Epidermal melanocyte (primary cell): ENCODE measurements around the gene PCDHGC4.

Experiments
- DNase-seq: peaks from one replicate; pipeline ENCODE4 v3.0.0; 2011; ENCODE audit warnings: low spot score; ENCODE audit not compliant: insufficient read length

PCDHGC4 gene

DNA sequence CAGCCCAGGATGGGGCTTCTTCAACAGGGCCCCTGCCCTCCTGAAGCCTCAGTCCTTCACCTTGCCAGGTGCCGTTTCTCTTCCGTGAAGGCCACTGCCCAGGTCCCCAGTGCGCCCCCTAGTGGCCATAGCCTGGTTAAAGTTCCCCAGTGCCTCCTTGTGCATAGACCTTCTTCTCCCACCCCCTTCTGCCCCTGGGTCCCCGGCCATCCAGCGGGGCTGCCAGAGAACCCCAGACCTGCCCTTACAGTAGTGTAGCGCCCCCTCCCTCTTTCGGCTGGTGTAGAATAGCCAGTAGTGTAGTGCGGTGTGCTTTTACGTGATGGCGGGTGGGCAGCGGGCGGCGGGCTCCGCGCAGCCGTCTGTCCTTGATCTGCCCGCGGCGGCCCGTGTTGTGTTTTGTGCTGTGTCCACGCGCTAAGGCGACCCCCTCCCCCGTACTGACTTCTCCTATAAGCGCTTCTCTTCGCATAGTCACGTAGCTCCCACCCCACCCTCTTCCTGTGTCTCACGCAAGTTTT lies 27.6 kb downstream of the PCDHGC4 start:
- DNase-seq, result no peak

DNA sequence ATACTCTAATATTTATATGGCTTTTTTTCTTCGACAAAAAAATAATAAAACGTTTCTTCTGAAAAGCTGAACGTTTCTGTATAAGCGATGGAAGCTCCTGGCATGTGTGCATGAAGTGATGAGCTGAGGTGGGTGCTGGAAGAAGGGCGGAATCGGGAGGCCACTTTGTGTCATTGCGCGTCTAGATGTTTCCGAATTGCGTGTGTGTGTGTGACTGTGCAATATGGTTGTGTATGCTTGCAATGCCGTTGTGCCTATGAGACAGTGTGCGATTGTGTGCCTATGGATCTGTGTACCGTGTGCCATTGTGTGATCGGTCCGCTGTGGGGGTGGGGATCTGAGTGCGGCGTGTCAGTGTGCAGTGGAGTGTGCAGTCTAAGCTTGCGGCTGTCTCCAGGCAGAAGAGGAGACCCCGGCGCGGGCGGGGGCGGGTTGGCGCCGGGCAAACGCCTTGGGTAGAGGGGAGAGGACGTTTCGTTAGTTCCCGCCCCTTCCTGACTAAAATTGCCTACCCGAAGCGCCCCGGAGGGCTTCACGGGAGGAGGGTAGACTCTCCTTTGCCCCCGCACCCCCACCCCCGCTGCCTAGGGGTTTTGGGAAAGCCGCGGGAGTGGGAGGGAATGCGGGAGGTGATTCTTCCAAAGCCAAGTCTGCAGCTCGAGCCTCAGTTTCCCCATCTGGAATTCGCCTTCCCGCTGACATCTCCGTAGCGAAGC lies 28.2 kb downstream of the PCDHGC4 start:
- DNase-seq, result no peak

DNA sequence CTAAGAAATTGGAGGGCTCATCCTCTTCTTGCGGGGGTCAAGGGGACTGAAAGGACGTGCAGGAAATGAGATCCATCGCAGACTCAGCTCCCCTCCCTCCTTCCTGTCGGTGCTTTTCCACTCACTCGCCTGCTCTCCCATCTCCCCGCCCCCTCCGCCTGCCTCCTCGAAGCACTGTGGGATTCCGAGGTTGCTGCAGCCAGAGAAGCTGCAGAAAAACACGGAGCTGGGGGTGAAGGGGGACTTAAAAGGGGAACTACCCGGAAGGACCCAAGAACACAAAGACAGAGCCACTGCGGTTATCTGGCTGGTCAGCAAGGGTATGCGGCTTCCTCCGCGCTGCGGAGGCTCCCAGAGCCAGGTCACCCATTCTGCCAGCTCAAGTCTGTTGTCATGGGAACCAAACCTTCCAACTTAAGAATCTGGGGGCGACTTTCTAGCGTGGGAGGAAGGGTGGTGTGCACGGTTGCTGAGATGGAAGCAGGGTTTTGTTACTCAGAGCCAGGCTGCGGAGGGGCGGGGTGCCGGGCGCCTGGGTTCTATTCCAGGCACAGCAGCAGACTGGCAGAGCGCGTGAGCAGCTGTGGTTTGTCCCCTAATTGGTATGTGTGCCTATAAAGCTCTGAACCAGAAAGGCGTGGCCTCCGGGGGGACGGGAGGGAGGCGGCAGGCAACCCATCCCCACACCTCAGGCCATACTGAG lies 28.9 kb downstream of the PCDHGC4 start:
- peak; percentile 49 for DNase-seq

DNA sequence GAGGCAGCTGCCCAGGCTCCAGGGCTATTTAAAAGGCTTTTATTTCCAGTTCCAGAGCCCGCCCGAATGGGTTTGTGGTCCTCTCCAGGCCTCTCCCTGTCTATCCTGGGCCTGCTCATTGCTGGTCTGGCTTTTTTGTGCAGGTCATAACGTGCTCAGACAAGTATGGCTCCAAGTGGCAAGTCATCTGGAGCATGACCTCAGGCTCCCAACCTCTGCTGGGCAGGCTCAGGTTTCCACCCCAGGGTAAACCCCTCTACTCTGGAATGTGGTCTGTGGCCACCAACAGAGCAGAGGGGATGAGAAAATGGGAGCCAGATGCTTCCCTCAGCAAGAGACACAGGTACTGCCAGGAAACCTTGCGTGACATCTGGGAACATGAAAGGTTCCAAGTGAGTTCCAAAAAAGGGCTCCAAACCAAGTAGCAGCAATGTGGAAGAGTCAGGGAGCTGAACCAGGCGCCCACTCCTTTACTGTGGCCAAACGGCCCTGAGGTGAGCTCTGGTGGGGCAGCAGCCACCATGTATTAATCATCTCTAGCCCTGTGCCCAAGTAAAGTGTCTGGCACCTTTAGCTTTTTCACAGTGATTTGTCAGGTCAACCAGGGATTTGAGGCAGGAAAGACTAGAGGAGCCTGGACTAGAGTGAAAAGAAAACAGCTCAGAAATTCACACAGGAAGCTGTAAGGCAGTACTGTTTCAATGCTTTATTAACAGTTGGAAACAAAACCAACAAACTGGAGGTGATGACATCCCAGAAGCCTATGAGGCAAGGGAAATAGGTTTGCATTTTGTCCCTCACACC lies 29.7 kb downstream of the PCDHGC4 start:
- DNase-seq, result no peak

DNA sequence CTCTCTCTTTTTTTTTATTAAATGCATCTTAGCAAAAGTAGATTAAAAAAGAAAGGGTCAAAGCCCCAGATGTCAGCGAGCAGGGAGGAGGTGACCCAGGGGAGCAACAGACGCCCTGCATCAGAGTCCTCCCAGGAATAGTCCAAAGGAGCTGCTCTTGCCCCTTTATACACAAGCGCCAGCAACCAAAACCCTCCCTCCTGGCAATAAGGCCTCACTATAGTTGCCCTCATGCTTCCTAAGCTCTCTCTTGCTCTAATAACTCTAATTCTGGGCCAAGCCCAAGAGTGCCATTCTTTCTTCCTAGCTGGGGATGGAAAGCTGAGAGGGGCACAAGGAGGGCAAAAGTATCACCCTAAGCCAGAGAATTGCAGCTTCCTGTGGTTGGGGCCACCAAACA lies 30.3 kb downstream of the PCDHGC4 start:
- no peak for DNase-seq

DNA sequence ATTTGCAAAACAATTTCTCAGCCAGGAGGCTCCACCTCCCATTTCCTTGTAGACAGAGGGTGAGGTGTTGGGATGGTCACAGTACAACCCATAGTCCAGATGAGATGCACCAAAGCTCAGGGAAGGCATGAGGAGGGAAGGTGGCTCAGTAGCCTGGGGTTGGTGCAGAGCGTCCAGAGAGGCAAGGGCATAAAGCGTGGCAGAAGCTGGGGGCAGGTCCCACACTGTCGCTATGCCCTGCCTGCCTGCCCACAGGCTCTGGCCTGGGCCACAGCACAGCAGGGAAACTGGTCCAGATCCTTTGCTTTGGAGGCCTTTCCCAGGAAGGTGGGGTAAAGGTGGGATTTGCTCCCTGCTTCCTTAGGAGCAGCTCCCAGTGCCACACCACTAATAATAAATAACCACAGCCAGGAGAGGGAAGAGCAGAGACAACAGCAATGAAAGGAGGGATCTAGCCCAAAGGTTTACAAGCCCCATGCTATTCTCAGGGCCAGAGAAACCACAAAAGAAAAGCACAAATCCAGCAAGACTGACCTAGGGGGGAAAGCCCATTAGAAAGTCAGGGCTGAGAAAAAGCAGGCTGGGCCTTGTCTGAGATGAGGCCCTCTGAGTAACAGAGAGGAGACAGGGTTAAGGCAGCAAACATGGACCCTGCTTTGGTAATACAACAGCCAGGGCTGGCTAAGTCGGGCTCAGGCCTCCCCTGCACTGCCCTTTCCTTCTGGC lies 31.3 kb downstream of the PCDHGC4 start:
- no peak for DNase-seq

DNA sequence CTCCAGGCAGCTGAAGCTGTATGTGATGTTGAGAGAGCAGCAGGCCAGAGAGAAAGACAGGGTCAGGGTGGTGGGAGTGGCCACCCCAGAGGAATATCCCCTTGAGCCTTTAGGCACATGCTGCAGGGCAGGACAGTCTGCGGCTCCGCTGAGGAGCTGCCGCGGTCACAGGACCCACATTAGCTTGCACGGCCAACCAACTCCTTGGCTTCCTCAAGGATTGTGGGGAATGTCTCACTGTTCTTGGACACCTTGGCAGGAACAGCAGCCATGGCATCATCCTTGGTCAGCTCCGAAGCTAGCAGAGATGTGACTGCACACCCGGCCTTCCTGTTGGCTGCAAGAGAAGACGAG lies 31.8 kb downstream of the PCDHGC4 start:
- DNase-seq, result no peak

DNA sequence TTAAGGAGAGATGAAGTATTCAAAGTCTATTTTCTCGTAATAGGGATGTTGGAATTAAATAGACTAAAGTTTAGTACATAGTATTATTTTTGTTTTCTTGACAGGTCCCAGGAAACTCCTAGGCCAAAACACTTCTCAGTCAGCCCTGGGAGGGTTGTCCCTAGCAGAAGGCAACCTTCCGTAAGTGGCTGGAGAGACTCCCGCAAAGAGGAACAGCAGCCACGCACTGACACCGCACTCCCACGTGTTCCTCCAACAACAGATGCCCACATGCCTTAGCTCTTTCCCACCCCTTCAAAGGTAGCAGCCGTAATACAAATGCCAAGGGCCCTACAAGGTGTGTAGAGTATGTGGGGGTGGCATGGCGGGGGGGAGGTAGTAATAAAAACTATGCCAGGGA lies 32.5 kb downstream of the PCDHGC4 start:
- DNase-seq, result no peak

DNA sequence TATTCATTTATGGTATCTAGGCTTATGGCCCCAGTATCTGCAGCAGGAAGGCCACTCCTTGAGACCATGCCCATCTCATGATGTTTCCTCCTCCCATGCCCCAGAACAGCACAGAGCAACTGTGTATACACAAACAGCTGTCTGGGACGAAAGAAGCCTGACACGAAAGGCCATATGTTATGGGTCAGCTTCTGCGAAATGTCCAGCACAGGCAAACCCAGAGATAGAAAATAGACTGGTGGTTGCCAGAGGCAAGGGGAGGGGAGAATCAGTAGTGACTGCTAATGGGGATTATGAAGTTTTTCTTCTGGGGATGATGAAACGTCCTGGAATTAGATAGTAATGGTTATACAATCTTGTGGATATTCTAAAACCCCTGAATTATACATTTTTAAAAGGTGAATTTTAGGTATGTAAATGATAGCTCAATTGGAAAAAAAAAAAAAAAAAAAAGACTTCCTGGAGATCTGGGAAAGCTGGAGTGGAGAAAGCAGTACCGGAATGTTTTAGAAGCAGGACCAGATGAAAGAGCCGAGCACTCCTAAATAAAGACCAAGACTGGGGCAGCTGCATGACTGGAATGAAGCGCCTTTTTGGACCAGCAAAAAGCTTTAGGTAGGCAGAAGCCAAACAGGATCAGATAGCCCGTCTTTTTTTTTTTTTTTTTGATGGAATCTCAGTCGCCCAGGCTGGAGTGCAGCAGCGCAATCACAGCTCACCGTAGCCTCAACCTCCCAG lies 33.2 kb downstream of the PCDHGC4 start:
- peak; percentile 38 for DNase-seq

DNA sequence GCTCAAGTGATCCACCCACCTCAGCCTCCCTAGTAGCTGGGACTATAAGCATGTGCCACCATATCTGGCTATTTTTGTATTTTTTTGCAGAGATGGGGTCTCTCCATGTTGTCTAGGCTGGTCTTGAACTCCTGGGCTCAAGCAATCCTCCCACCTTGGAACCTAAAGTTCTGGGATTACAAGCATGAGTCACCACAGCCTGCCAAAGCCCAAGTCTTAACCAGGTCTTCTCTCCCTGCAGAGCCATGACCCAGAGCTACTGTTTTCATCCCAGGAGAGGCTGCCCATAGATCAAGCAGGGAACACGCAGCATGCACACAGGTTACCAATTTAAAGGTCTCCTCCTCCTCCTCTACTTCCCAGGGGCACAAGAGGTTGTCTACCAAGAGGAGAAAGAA lies 33.8 kb downstream of the PCDHGC4 start:
- DNase-seq, result no peak

DNA sequence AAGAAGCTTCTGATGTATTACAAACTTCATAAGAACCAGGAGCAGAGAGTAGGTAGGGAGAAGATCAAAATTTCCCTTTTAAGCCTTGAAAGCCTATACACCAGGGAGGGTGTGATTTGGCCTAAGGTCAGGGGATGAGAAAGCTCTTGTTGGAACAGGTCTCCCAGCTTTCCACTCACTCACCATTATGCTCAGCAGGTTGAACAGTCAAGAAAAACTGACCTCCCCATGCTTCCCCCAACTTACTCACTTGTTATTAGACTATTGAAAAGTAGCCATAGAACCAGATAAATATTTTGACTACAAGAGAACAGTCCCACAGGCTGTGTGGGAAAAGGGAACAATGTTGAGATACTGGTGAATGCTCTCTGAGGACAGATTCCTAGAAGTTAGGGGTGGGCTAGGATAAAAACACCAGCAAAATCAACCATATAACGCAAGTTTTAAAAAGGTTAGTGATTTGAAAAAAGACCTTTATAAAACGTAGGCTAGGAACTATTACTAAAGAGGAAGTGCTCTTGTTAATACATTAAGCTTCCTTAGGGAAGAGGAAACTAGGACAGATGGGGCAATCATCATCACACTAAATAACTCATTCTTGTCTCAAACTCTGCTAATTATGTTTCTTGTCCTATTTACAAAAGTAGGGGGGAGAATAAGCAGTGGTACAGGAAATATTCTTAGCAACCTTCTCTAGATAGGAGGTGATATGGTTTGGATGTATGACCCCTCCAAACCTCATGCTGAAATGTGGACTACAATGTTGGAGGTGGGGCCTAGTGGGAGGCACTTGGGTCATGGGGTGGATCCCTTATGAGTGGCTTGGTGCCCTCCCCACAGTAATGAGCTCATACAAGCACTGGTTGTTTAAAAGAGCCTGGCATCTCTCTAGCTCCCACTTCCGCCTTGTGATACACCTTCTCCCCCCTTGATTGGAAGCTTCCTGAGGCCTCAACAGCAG lies 35.1 kb downstream of the PCDHGC4 start:
- no peak for DNase-seq

DNA sequence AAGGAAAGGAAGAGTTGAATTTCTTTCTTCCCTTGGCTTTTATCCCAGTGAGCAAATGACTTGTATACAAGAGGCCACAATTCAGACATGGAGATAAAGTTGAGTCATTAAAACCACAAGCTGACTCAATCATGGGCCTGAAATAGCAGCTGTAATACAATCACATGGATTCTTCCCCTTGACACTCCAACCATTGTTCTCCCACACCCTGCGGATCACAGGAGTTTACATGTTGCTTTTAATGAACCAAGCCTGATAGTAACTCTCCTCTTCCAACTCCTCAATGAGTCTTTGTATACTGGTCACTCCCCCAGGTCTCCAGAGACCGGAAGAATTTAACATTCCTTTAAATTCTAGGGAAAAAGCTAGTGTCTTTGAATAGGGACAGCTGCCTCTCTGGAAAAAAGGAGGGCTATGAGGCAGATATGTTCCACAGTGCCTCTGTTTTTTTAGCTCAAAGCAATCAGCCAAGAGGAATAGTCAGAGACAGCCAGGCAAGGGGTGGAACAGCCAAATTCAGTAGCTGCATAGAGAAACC lies 36.5 kb downstream of the PCDHGC4 start:
- DNase-seq, result peak; percentile 71

DNA sequence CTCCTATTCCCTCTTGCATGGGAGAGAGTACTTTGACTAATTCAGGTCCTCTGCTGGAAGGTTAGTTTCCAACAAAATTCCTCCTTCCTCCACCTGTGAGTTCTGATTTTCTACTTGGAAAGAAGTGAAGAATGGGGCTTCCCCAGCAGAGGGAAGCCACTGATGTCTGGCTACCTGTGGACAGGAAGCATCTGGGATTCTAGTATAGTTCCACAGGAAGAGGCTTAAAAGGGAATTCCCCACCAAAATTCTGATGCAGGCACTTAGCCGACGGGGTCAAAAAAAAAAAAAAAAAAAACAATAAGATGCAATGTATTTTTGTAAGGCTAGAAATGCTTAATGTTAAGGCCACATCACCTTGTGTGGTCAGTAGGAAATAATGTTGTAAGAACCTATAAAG lies 37.5 kb downstream of the PCDHGC4 start:
- DNase-seq, result no peak

DNA sequence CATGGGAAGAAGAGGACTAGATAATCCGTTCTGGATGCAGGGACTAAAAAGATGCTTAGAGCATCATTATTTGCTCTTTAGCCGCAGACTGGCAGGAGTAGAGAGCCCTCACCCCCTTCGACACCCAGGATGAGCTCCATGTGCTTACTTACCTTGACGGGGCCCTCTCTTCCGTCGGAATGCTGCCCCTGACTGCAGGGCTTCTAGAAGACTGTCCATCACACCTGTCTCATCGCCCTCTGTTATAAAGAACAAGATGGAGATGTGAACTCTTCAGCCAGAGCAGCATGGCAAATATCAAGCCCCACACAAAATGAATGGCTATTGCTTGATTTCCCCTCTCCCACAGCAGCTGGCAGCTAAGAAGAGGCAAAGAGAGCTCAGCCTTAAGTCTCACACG lies 39.2 kb downstream of the PCDHGC4 start:
- DNase-seq, result no peak

DNA sequence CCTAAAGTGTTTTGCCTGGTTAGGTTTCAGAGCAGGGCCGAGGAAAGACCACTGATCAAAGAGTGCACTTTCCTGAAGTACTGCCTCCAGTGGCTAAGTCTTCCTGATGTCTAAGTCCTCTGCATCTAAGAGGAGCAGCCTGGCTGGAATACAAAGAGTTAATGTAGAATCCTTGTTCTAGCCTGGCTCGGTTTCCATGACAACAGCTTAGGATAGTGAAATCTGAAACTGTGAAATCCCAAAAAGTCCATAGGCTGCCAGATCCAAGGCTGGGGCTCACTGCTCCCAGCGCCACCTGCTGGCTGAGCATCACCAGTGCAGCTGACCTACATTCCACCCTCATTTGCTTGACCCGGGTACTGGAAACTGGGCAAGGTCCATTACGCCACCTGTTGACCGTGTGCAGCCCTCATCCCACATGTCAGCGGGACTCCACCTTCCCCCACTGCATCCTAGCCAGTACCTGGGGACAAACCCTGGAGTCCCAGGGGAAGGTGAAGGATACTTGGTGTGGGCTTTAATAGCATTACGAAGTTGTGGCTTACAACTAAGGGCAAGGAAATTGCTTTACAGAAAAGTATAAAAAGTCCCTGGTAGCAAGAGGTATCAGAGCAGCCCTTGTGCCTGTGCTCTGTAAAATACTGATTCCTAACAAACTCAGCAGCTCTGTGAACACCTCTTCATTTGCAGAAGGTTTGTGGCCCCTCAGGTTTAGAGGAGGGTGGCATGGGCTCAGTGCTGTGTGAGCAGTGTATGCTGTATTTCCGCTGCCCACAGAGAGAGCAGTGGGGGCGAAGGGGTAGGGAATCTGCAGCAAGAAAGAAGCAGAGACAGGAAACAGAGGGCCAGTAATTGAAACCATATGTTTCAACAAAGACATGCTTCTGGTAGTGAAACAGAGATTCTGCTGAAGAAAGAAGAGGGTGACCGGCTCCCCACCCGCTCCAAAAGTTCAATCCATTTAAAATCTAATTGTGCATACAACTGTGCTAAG lies 40.1 kb downstream of the PCDHGC4 start:
- peak; percentile 91 for DNase-seq

DNA sequence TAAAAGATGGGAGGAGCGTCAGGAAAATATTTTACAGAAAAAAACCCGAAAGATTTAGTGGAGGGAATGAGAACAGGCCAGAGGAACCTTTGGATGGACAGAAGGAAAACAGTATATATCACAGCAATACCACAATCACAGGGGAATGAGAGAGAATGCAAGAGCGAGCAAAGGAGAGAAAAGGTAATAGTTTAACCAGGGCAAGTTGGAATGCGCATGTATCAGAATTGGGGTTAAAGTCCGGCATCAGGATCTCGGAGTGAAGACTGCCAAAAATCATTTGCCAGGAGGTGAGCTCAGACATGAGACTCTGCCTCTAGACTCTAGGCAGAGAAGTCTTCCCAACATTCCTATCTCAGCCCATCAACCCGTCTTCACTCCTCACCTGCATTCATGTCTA lies 40.8 kb downstream of the PCDHGC4 start:
- DNase-seq, result no peak

DNA sequence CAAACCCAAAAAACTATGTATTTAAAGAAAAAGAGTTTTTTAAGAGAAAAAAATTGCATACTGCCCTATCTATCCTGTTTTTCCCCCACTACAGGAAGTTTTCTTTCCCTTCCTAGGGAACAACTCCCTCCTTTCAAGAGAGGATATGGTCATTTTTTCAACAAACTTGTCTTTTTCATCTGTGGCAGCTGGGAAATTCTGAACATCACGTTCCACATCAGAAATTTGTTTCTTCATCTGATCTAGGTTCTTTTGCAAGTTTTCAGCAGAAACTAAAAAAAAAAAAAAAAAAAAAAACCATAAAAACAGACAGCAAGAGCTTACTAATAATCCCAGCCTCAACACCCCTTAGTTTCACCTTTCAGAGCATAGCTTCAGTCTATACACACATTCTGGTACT lies 42.6 kb downstream of the PCDHGC4 start:
- DNase-seq, result no peak

DNA sequence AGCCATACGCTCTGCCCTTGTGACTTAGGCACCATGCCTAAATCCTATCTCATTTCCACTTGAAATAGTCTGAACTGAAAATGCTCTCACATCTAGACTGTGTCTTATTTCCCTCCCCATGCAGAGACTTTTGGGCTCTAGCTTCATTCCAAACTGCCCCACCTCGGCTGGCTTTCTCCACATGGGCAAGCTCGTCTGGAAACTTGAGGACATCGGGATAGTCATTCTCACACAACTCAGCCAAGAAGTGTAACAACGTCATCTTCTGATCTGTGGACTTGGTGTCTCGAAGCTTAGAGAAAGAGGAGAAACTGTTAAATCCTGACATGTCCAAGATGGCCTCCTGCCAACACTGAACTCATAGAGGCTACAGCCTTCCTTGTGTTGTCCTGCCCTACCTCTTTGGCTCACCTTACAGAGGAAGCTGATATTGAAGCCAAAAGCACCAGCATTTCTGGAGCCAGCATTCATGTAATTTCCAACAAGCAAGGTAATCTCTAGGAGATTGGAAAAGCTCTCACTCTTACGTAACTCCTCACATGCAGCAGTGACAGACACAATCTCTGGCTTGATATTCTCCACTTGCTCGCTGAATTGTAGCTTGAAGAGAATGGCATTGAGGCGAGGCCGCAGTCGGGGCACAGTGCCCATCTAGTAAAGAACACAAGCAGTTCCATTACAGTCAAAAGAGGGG lies 43.6 kb downstream of the PCDHGC4 start:
- DNase-seq, result no peak
